ENCODE data around the gene MBD5.

Gene MBD5

DNA sequence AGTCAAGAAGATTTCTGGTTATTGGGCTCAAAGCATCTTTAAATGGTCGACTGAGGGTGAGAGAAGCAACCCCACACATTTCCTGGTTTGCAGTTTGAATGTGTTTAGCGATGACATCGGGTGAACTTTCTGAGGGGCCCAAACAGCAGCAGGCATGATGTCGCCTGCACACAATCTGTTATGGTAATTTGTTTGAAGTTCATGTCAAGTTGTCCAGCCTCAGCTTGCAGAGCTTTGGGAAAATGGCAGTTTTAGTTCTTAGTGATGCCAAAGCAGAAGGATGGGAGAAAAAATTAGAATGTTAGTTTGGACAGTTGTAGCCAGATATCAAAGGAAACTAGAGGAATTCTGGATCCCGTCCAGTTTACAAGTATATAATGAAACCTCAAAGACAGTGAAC is 284.6 kb downstream of the MBD5 start:
- no peak for DNase-seq (ENCODE audit: low spot score)

DNA sequence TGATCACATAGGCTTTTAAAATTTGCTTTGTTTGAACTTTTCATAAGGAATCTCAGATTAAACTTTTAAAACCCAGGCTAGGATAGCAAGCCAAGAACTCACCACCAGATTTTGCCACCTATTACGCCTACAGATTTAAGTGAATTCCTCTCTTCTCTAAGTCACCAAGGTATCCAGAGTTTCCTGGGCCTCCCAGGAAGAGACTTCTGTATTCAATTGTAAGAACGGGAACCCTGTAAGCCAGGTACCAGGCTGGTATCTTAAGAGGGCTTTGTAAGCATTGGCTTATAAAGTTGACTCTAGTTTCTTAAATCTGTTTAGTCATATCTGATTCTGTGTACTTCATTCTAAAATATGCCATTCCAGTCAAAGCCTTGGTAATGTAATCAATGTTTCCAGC is 285.1 kb downstream of the MBD5 start:
- no peak for DNase-seq (ENCODE audit: low spot score)

DNA sequence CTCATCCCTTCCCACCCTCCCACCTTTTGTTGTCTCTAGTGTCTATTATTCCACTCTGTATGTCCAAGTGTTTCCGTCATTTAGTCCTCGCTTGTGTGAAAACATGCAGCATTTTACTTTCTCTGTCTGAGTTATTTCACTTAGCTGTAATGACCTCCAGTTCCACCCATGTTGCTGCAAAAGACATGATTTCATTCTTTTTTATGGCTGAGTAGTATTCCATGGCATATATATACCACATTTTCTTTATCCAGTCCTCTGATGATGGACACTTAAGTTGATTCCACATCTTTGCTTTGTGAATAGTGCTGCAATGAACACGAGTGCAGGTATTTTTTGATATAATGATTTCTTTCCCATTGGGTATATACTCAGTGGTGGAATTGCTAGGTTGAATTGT is 296.7 kb downstream of the MBD5 start:
- no peak for DNase-seq (ENCODE audit: low spot score)

DNA sequence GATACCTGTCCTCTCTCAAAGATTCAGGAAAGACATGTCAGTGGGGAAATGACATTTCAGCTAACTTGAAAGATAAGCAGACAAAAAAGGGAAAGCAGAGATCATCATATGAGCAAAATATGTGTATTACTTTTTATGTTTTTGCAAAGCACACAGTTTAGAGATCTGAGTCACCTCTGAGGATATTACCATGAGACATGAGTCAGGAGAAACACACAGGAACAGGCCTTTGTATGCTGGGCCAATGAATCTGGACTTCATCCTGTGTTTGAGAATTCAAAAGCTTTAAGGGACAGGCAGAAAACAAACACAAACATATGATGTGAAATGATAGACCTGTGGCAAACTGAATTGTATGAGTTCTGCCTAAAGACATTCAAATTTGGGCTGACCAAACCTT is 317.6 kb downstream of the MBD5 start:
- no peak for DNase-seq (ENCODE audit: low spot score)

DNA sequence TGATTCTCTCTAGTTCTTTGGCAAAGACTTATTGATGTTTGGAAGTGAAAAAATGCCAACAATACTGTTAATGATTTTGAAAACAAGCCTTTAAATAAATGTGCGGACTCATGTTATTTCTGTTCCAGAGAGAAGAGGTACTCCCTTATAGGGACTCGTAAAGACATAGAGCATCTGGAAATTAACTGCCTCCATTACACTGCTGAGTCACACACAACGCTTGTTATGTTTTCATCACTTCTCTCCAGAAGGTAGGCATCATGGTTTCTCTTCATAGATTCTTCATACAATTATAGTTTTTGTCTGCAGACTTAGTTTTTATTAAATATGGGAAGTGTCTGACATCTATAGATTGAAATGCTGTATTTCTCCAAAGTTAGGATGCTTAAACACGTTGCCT is 321.2 kb downstream of the MBD5 start:
- no peak for DNase-seq (ENCODE audit: low spot score)

DNA sequence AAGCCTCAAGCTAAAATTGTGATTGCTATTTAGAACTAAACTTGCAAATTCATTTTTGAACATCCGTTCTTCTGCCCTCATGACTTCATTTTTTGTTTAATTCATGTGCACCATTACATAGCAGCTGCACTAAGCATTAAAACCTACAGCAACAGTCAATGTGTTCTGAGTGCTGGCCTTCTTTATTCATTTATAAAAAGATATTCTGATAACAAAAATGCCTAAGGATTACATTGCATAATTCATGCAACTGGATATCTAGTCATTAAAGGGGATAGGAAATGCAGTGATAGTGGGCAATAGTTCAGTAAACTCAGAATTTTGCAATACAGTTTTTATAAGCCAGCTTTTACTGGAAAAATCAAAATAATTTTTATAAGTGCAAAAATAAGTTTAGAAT is 329.3 kb downstream of the MBD5 start:
- no peak for DNase-seq (ENCODE audit: low spot score)

DNA sequence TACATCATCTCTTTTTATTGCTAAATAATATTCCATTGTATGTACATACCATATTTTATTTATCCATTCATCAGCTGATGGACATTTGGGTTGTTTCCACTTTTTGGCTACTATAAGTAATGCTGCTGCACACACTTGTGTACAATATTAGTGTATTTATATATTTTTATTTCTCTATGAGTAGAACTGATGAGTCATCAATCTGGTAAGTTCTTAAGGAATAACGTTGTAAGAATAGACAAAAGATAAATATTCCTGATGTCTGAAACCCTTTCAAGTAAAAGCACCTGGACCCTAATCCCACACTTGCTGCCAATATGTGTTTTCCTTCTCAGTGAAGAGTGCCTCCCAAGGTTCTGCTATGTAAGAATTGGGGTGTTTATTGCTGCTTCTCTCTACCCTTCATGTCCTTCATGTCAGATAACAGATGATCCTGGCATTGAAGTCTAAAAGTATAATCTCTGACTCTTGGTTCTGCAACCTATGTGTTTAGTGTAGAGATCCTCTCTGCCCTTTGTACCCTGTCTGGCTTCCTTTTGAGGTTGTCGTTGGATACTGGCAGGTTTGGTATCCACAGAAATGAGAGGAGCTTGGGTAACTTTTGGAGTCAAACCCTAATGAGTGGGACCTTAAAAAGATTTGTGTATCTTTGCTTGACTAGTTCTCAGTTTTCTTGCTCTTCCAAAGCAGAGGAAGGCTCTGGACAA is 330.7 kb downstream of the MBD5 start:
- DNase-seq (ENCODE audit: low spot score) = no peak

DNA sequence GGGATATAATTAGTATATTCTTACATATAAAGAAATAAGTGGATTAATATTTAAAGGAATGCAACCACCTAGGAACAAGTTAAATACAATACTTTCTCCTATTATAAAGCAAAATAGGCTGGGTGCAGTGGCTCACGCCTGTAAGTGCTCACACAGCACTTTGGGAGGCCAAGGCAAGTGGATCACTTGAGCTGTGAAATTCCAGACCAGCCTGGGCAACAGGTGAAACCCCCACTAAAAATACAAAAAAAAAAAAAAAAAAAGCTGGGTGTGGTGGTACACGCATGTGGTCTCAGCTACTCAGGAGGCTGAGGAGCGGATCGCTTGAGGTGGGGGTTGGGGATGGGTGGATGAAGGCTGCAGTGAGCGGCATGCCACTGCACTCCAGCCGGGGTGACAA is 337.5 kb downstream of the MBD5 start:
- DNase-seq (ENCODE audit: low spot score) = no peak

DNA sequence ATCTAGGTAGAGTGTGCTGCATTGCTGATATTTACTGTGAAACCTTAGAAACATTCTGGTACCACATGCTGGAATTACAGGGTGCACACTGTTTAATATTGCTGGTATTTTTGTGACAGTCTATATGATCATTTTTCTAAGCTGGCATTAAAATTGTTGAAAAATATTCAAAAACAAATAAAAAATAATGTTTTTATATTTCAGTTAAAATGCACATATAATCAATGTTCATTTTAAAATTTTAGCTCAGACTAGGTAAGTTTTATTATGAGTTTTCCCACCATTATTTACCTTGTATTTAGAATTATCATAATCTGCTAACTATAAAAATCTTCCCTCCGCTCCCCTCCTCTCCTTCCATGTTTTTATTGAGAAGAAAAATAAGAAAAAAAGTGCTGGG is 339.8 kb downstream of the MBD5 start:
- DNase-seq (ENCODE audit: low spot score) = no peak

DNA sequence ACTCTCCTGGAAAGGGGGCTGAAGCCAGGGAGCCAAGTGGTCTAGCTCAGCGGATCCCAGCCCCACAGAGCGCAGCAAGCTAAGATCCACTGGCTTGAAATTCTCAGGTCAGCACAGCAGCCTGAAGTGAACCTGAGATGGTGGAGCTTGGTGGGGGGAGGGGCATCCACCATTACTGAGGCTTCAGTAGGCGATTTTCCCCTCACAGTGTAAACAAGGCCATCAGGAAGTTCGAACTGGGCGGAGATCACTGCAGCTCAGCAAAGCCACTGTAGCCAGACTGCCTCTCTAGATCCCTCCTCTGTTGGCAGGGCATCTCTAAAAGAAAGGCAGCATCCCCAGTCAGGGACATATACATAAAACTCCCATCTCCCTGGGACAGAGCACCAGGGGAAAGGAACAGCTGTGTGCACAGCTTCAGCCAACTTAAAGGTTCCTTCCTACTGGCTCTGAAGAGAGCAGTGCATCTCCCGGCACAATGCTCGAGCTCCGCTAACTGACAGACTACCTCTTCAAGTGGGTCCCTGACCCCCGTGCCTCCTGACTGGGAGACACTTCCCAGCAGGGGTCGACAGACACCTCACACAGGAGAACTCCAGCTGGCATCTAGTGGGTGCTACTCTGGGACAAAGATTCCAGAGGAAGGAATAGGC is 341.4 kb downstream of the MBD5 start:
- DNase-seq (ENCODE audit: low spot score) = no peak

DNA sequence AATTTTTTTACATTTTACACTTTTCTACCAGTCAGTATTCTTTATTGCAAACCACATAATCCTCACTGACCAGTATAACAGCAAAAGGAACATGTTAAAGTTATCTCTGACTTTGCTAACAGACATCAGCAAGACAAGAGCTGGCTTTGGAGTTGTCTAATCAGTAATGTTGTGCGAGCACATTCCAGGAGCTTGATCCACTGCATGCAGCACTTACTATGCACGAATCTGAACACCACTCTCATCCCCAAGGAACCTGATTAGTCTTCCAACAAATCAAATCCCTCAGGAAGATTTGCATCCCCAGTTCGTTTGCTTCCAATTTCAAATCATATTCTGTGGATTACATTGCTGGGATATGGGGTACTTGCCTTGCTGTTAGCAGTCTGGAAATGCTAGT is 354.3 kb downstream of the MBD5 start:
- DNase-seq (ENCODE audit: low spot score) = no peak

DNA sequence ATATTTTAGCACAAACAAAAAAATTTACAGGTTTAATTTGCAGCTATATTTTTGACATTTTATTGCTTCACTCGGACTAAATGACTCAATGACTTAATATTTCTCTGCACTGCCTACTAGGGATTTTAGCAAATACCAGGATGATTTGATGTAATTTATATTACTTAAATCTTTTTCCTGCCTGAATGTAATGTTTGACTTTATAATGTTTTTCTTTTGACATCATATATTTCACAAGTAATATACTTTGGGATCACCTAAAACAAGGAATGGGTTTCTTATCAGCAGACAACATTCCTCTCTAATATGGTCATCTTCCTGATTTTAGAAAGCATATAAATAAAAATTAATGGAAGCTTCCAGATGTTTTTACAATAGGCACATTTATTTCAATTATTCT is 370.4 kb downstream of the MBD5 start:
- DNase-seq (ENCODE audit: low spot score) = no peak

DNA sequence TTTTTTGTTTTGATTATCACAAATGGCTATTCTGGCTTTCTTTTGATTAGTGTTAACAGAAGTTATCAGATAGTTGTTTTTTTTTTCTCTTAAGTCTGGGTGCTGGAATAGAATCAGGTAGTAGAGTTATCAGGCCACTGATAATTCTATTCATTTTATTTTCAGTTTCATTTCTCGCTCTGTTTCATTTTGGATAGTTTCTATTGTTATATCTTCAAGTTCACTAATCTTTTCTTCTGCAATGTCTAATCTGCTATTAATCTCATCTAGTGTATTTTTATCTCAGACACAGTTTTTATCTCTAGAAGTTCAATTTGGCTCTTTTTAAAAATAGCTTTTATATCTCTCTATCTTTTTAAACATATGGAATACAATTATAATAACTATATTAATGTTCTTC is 381.9 kb downstream of the MBD5 start:
- no peak for DNase-seq (ENCODE audit: low spot score)

DNA sequence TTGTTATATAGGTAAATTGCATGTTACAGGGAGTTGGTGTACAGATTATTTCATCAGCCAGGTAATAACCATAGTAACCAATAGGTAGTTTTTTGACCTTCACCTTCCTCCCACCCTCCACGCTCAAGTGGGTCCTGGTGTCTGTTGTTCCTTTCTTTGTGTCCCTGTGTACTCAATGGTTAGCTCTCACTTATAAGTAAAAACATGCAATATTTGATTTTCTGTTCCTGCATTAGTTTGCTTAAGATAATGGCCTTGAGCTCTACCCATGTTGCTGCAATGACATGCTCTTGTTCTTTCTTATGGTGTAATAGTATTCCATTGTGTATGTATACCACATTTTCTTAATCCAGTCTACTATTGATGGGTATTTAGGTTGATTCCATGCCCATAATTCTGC is 390.0 kb downstream of the MBD5 start:
- DNase-seq (ENCODE audit: low spot score) = no peak

DNA sequence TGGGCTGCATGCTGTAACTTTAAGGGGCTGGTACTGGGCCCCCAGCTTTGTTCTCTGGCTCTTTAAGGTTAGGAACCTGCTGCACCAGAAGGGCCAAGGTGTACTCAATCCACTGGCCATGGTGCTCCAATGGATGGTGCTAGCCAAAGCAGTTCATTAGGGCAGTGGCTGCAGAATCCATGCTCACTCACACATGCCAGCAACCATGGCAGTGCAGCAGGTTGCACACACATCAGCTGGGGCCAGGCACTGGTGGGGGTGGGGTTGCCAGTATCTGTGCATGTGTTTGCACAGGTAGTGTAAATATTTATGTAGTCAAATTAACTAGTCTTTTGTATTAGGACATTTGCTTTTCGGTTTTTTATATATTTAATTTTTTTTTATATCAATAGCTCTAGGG is 395.4 kb downstream of the MBD5 start:
- DNase-seq (ENCODE audit: low spot score) = no peak

DNA sequence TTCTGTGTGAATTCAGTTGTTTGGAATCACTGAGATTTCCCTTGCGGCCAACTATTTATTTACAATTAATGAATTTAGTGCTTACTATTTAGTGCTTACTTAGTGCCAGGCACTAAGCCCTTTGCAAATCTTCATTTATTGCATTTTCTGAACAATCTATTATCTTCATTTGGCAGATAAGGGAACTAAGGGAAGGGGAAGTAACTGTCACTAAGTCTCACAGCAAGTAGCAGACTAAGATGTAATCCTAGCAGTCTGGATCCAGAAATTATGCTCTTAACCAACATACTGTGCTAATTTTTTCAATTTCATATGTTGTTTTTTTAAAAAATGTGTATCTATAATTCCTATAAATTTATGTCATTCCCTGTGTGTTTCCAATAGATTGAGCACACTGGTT is 409.2 kb downstream of the MBD5 start:
- DNase-seq (ENCODE audit: low spot score) = no peak

DNA sequence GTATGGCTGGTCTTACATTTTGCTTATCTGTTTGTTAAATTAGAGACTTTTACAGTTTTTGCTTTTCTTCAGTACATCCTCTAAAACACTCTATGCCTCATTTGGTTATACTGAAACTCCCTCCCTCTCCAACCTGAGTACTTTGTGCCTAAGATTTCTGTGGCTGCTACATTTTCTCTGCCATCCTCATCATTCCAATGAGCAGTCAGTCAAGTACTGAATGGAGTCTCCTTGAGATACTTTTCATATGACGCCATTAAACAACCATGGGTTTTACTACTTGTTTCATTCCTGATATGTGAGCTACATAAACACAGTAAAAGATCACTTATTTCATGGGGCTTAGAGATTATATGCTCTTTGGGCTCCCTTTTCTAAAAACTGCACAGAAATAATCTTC is 427.0 kb downstream of the MBD5 start:
- DNase-seq (ENCODE audit: low spot score) = no peak

DNA sequence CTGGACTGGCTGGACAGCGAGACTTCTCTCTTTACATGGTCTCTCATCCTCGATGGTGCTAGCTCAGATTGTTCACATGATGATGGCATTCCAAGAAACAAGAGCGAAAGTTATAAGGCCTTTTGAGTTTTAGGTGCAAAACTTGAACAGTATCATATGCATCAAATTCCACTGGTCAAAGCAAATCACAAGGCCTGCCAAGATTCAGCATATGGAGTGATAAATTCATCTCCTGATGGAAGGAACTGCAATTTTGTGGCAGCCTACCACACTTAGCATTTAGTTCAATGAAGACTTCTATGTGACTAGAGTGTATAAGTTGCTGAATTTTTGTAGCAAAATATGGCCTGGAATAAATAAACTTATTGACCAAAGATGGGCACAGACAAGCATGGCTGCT is 429.6 kb downstream of the MBD5 start:
- DNase-seq (ENCODE audit: low spot score) = no peak

DNA sequence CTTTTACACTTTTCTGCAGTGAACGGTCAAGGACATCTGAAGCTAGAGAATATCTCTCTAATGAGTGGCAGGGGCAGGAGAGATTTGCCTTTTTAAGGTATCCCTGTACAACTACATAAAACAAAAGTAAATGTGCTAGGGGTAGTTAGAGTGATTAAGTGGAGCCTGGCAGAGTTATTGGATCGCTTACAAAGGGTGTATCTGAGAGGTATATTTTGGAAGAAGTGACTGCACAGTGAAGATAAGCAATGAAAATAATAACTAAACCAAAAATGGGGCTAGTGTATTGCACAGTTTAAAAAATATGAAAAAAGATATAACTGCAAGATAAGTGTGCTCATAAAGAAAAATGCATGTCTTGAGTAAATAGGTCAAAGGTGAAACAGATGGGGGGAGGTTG is 430.2 kb downstream of the MBD5 start:
- DNase-seq (ENCODE audit: low spot score) = peak; percentile 23

DNA sequence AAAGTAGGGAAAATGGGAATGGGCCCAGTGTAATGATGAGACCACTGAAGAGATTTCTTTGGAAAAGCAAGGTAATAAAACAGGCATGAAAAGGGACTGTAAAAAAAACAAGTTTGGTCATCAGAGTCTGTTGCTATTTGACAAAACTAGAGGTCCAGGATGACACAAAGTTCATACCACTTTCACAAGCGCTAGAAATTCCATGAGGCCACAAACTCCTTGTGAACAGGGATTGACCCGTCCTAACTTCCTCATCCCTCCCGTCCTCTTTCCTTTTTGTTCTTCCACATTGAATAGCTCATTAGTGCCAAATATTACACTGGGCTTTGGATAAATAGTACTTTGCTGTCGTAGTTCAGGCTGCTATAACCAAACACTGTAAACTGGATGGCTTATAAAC is 434.9 kb downstream of the MBD5 start:
- no peak for DNase-seq (ENCODE audit: low spot score)

DNA sequence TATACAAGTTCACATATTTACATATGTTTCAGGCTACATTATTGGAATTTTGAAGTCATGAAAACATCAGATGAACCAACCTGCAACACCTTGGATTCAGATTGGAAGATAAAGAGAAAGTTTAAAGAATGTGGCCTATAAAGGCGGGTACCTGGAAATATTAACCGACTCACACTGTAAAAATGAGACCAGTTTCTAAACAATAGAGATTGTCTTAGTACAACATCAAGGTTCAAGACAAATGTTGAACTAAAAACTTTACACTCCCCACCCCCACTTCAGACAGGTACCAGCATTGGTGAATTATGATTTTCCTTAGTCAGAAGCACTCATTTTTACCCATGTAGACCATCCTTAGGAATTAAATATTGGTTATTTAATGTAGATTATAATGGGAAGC is 437.3 kb downstream of the MBD5 start:
- DNase-seq (ENCODE audit: low spot score) = no peak

DNA sequence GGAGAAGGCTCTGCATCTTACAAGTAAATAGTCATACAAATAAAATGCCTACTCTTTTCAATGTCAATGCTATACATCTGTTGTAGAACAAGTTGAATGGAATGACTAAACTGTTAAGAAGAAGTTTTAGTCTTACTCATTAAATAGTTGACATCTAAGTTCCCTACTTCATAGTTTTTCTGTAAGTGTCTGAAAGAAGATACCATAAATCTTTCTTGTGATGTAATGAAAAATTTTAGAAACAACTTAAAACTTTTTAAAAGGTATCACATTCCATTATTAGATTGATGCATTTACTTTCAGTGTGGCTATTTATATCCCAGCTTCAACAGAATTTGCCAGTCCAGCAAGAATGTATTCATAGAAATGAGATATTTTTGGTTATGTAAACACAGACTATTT is 438.5 kb downstream of the MBD5 start:
- DNase-seq (ENCODE audit: low spot score) = no peak

DNA sequence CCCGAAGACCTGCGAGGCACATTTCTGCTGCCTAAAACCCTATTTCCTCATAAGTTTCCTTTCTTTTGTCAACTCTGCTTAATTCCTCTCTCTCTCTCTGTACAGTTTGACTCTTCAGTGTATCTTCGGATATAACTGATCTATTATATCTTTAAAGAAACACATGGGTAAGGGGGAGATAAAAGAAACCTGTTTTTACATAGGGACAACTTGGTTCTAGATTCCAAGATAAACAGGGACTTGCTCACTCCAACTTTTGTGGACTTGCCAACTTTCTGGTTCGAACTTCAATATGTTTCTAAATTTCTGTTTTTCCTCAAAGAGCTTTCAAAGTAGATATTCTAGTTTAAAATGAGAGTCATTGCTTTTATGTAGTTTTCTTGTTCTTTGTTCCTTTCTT is 441.0 kb downstream of the MBD5 start:
- DNase-seq (ENCODE audit: low spot score) = peak; percentile 6

DNA sequence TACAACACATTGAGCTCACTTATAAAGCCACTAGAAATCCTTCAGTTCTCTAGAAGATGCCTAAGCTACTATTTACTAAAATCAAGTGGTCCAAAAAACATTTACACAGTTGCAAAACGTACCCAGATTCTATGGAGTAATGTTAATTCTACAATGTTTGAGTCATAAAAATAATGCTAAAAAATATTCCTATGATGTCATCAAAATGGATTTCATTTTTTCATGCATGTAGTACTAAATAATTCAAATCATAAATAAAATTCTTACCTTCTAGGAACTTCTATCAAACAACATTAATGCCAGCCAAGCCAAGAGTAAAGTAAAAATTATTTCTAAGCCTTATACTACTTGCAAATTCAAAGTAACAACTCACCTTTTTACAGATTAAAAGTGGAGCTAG is 454.7 kb downstream of the MBD5 start:
- DNase-seq (ENCODE audit: low spot score) = no peak

All from hematopoietic multipotent progenitor cell treated with erythropoietin and hydrocortisone succinate and interleukin-3 and kit ligand, for 15 days (in vitro differentiated cells).